Measurements from ENCODE around the gene SRGAP1.

Gene SRGAP1

DNA sequence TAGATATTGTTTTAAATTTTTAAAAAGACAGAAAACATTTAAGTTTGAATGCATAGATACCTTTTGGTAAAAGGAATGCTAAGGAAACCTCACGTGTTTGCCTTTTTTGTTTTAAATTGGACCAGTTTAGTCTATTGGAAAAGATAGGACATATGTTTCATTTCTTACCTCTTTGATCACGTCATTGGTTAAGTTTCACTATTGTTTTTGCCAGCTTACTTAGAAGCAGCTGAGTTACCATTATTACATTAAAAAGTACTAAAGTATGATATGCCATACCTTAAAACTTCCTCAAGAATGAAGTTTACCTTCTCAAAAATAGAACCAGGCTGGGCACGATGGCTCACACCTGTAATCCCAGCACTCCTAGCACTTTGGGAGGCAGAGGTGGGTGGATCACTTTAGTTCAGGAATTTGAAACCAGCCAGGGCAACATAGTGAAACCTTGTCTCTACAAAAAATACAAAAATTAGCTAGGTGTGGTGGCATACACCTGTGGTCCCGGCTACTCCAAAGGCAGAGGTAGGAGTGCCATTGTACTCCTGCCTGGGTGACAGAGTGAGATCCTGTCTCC lies 54.4 kb downstream of the SRGAP1 start:
- FAIRE-seq (no peak), DNase-seq (ENCODE audit: extremely low spot score, insufficient read length, low read depth) (no peak)

DNA sequence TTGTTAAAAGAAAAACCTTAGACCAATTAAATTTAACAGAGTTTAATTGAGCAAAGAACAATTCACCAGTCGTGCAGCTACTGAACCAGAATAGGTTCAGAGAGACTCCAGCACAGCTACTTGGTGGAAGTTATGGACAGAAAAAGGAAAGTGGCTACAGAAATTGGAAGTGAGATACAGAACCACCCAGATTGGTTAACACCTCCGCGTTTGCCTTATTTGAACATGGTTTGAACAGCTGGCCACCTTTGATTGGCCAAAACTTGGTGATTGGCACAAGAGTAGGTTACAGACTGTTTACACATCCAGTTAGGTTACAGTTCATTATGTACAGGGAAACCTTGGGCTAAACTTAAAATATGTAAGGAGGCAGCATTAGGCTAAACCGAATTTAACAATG lies 54.9 kb downstream of the SRGAP1 start:
- no peak for FAIRE-seq
- no peak for DNase-seq (ENCODE audit: extremely low spot score, insufficient read length, low read depth)

DNA sequence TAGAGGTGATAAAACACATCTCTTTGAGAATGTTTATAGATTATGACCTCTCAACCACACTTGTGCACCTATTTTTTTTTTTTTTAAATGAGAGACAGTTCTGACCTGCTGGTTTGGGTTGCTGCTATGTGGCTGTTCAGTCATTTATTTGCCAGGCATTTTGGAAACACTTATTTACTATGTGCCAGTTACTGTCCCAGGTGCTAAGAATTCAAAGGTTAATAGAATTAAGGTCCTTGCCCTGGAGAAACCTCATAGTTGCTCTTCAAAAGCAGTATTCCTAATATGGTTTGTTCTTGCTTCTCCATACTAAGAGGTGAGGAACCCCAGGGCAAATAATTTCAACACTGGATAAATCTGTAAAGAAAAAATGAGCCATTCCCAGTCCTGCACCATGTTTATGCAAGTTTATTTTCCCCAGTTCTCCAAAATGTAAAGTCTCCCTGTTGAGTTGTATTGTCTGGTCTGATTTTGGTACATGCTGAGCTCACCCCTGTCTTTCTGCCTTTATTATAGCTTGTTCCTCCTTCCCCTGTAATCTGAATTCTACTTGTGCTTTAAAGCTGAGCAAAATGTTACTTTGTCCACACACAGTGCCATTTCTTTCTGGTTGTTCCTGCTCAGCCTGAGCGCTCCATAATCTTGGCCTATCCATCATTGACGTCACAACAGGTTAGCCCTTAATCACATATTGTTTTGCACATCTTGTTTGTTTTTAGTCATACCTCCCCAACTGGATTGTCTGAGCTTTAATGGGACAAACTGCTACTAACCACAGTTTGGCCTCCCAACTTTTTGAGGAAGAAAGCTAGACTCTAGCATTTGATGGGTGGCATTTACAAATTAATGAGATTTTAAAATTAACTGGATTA lies 56.7 kb downstream of the SRGAP1 start:
- DNase-seq (ENCODE audit: extremely low spot score, insufficient read length, low read depth): no peak
- FAIRE-seq: no peak

DNA sequence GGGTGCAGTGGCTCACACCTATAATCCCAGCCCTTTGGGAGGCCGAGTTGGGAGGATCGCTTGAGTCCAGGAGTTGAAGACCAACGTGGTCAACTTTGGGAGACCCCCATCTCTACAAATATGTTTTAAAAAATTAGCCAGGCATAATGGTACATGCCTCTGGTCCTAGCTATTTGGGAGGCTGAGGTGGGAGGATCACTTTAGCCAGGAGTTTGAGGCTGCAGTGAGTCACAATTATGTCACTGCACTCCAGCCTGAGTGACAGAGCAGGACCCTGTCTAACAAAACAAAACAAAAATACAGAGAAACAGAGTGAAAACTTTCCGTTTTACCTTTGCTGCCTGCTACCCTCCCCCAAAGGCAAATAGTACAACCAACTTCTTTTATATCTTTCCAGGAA lies 60.2 kb downstream of the SRGAP1 start:
- DNase-seq (ENCODE audit: extremely low spot score, insufficient read length, low read depth) (no peak), FAIRE-seq (no peak)

DNA sequence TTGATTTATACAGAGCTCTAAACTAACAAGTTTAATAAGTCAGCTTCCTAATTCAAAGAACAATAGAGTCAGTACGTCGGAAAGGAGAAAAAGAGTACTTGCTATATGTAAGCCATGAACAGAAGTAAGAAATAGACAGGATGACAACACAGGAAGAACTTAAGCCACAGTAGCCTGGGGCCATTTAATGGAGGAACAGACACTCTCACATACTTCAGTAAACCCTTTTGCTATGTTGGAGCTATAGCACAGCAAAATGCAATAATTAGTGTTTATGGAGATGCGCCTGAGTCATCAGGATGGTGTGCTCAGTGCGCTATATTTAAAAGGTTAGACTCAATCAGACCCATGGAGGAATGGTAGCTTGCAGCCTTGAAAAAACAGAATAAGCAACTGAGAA lies 61.0 kb downstream of the SRGAP1 start:
- no peak for DNase-seq (ENCODE audit: extremely low spot score, insufficient read length, low read depth)
- FAIRE-seq: no peak

DNA sequence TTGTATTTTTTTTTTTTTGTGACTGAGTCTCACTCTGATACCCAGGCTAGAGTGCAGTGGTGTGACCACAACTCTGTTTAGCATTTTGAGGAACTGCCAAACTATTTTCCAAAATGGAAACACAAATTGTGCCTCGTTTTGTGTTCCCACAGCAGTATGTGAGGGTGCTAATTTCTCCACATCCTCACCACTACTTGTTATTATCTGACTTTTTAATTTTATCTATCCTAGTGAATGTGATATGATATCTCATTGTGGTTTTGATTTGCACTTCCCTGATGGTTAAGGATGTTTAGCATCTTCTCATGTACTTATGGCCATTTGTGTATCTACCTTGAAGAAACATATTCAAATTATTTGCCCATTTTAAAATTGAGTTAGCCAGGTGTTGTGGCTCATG lies 62.4 kb downstream of the SRGAP1 start:
- DNase-seq (ENCODE audit: extremely low spot score, insufficient read length, low read depth) (no peak), FAIRE-seq (no peak)

DNA sequence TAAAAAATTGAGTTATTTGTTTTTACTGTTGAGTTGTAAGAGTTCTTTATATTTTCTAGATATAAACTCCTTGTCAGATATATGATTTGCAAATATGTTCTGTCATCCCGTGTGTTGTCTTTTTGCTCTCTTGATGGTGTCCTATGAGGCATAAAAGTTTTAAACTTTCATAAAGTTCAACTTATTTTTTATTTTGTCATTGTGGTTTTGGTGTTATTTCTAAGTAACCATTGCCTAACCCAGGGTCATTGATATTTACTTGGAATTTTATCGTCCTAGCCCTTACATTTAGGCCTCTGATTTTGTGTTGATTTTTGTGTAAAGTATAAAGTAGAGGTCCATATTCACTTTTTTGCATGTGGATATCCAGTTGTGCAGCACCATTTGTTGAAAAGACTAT lies 63.1 kb downstream of the SRGAP1 start:
- no peak for DNase-seq (ENCODE audit: extremely low spot score, insufficient read length, low read depth)
- no peak for FAIRE-seq

DNA sequence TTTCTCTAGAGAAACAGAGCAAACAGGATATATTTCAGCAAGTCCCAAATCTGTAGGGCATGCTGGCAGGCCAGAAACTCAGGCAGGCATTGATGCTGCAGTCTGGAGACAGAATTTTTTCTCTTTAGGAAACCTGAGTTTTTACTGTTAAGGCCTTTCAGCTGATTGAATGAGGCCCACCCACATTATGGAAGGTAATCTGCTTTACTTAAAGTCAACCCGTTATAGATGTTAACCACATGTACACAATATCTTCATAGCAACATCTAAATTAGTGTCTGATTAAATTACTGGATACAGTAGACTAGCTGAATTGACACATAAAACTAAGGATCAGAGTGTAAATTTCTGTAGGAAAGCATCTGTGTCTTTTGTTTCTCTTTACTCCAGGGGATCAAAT lies 65.2 kb downstream of the SRGAP1 start:
- DNase-seq (ENCODE audit: extremely low spot score, insufficient read length, low read depth) (no peak), FAIRE-seq (no peak)

DNA sequence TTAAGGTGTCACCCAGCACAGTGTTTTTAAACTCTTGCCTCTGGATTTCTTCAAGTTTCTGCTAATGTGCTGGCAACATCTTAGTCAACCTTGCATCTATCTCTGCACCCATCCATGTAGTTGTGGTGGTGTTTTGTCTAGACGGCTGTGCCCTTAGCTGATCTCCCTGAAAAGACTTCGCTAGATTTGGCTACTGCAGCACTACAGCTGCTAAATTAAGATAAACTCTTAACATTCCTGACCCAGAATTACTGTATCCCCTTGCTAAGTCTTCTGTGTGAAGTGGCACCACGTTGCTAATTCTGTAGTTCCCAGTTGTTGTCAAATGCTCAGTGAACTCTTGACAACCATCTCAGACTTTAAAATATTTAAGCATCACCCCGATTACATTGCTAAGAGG lies 66.8 kb downstream of the SRGAP1 start:
- DNase-seq (ENCODE audit: extremely low spot score, insufficient read length, low read depth): no peak
- FAIRE-seq: no peak

DNA sequence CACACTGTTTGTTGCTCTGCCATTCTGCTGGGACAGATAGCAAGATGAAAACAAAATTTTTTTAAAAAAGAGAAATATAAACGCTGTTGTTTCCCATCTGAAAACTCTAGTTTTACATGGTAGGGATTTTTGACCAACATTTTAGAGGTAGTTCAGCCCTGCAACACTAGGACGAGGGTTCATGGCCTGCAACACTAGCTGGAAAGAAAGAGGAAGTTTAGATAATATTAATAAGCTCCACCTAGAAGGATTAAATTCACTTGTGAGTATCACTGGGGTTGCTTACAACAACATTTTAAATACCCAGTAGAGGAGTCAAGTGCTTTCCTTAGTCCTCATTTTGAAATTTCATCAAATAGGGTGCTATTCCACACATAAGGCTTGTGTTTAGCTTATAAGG lies 68.2 kb downstream of the SRGAP1 start:
- FAIRE-seq: no peak
- no peak for DNase-seq (ENCODE audit: extremely low spot score, insufficient read length, low read depth)

DNA sequence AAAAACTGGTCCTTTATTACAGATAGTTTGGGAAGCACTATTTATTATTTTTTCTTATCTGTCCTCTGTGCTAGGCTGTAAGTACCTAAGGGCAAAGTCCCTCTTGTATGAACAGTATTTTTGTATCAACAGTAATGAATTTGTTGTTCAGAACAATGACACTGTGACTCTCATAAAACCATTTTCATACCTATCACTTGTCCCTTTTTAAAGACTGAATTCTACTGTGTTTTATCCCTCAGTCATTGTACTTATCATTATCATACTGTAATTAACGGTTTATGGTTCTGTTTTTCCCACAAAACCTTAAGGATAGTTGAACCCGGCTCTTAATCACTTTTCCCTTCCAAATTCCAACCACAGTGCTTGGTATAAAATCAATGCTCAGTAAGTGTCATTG lies 69.4 kb downstream of the SRGAP1 start:
- FAIRE-seq: no peak
- DNase-seq (ENCODE audit: extremely low spot score, insufficient read length, low read depth): no peak

DNA sequence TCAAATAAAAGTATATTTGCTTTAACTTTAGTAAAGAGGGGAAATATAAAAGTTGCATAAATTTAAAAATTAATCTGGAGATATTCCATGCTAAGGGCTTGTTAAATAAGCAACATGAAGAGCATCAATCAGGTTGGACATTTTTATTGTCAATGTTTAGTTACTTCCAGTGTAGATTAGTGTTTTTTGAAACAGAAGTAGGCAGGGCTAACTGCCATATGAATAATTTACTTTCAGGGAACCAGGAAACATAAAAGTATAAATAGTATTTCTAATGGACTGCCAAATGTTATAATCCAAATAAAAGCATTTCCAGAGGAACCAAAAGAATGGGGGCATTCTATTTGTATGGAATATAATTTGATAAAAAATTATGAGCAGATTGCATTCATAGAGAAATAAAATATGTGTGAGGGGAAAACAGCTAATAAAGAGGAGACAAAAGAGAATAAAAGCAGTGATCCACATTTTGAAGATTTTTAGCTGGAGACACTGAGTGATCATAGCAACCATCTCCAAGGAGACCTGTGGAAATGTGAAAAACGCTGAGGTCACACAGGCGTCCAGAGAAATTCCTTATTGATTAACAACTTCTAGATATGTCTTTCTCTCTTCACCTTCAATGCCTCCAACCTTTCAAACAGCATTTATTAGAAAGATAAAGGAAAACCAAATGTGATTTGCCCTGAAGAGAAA lies 70.8 kb downstream of the SRGAP1 start:
- FAIRE-seq (no peak), DNase-seq (ENCODE audit: extremely low spot score, insufficient read length, low read depth) (no peak)

DNA sequence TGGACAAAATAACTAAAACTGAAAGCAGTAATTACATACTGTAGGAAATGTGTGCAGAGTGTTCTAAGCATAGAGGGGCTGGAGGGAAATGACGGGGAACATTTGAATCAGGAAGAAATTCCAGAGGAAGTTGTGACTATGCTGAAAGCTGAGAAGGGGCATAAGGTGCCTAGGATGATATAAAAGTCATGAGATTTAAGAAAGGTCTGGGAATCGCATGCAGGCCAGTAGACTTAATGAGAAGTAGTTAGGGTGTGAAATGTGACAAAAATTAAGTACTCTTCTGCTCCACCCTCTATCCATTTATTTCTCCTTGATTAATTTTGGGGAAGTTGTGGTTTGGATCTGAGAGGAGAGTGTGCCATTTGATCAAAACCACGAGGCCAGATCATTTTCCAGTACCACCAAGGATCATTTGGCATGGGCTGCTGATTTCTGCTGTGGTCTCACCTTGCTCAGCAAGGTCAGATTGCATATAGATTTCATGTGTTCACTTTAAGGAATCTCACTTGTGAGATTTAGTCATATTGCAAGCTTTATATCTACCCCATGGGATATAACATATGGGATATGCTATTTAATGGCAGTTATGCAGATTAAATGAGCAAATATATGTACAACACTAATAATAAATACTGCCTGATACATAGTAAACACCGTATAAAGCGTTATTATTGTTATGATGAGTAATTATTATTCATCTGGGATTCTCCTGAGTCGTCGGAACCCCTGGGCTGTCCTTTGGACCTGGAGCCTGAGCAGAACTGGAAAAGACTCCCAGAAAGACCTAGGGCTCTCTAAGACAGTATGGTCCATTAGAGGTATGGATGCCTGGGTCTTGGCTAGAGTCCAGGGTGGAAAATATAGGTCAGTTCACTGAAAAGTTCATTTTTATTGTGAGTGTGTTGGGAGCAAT lies 72.3 kb downstream of the SRGAP1 start:
- no peak for FAIRE-seq
- no peak for DNase-seq (ENCODE audit: extremely low spot score, insufficient read length, low read depth)

DNA sequence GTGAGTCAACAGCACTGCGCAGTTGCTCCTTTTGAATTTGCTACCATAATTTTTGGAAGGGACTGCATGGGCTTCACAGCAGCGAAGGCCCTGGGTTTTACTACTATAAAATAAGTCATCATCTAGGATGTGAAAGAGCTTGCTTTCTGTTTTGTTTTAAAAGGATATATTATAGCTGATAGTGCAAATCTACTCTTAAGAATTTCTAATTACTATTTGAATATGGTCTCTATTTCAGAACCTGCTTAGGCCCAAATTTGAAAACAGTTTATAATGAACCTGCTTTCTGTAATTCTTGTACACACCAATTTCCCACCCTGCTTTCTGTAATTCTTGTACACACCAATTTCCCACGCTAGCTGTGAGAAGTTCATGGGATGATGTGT lies 73.0 kb downstream of the SRGAP1 start:
- FAIRE-seq: no peak

DNA sequence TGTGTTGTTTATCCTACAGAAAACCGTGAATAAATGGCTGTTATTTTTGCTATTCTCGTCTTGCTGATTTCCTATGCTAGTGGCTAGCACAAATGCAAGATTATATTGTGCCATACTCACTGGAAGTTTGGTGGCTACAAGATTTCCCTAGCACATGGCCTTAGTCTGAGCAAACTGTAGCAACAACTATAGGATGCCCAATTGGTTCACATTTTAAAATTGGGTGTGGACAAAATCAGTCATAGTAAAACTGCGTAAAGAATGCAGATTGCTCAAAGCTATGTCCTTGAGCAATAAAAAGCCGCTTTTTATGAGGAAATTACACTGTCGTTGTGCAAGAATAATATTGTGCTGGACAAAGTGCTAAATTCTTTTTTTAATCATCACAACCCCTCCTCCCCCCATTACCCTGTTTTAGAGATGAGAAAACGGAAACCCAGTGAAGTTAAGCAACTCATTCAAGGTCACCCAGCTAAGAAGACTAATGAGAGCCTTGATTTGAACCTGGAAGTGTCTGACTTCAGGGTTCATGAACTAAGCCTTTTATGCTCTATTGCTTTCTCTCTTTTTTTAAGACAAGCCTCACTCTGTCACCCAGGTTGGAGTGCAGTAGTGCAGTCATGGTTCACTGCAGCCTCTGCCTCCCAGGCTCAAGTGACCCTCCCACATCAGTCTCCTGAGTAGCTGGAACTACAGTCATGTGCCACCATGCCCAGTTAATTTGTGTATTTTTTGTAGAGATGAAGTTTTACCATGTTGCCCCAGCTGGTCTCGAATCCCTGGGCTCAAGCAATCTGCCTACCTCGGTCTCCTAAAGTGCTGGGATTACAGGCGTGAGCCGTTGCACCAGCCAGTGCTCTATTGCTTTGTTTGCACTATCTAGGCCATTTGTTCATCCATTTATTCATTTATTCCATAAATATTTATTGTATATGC lies 73.6 kb downstream of the SRGAP1 start:
- FAIRE-seq (peak; percentile 77), DNase-seq (ENCODE audit: extremely low spot score, insufficient read length, low read depth) (no peak)

More for the DNA sequence above, 73.0 kb downstream of the SRGAP1 start:
- no peak for DNase-seq (ENCODE audit: extremely low spot score, insufficient read length, low read depth)

DNA sequence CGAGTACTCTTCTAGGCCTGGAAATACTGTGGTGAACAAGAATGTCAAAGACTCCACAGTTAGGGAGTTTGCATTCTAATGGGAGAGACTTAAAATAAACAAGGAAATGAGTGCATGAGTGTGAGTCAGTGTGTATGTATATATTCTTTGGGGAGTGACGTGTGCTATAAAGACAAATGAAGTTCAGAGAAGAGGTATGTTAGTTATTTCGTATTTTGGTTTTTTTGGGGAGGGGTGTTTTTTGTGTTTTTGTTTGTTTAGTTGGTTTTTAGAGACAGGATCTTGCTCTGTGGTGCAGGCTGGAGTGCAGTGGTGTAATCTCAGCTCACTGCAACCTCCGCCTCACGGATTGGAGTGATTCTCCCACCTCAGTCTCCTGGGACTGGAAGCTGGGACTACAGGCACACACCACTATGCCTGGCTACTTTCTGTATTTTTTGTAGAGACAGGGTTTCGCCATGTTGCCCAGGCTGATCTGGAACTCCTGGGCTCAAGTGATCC lies 74.3 kb downstream of the SRGAP1 start:
- no peak for FAIRE-seq
- DNase-seq (ENCODE audit: extremely low spot score, insufficient read length, low read depth): no peak

DNA sequence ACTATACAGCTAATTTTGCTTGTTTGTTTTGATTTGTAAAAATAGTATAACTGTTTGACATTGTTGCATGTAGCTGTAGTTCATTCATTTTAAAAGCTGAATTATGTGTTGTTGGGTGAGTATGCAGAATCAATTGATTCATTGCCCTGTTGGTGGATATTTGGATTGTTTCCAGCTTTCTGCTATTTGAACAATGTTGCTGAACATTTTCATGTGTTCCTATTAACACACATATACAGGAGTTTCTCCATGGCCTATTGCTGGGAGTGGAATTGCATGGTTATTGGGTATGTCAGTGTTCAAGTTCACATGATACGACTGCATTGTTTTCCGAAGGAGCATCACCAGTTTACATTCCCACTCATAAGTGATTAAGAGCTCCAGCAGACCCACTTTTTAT lies 75.3 kb downstream of the SRGAP1 start:
- no peak for DNase-seq (ENCODE audit: extremely low spot score, insufficient read length, low read depth)
- no peak for FAIRE-seq

DNA sequence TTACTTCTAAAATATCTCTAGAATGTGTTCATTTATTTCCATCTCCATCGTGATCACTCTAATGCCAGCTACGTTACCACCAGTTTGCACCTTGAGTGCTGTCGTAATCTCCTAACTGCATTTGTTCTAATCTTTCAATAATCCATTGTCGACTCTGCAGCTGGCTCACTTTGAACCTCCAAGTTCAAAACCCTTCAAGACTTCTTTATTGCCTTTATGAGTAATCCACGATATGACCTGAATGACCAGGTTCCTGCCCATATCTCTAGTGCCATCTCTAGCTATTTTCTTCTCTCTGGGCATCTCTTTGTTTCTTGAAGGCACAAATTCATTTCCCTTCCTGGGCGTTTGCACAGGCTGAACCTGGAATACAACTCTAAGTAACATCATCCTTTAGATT lies 76.7 kb downstream of the SRGAP1 start:
- FAIRE-seq (no peak), DNase-seq (ENCODE audit: extremely low spot score, insufficient read length, low read depth) (no peak)

DNA sequence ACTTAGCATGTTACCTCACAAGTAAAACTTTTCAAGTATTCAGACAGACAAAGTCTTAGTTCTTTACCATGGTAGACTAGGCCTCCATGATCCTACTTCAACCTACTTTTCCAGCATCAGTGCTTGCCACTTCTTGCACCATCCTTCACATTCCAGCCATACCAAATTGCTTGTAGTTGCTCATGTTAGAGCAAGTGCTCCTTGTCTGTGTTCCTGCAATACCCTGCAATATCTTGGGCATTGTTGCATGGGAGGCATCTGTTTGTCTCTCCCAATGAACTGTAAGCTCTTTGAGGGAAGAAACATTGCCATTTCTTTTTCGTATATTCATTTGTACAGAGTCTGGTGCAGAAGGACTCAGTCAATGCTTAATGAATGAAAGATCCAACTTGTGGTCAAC lies 78.0 kb downstream of the SRGAP1 start:
- no peak for DNase-seq (ENCODE audit: extremely low spot score, insufficient read length, low read depth)
- FAIRE-seq: no peak
